Activated CD4-positive, alpha-beta T cell treated with anti-CD3 and anti-CD28 coated beads, Interleukin-2, amount 50 U/mL, for 16 hours (primary cell): Measurements from ENCODE around the gene ARHGEF19.
"Not testable (repeated sequence)": the region's sequence is repeated elsewhere in the genome, so short reads cannot be mapped to it uniquely, and the experiment has no call there.

Experiments used
- DNase-seq: peaks from one replicate; pipeline ENCODE4 v3.0.0-alpha.2; 2020

The ARHGEF19 gene

DNA sequence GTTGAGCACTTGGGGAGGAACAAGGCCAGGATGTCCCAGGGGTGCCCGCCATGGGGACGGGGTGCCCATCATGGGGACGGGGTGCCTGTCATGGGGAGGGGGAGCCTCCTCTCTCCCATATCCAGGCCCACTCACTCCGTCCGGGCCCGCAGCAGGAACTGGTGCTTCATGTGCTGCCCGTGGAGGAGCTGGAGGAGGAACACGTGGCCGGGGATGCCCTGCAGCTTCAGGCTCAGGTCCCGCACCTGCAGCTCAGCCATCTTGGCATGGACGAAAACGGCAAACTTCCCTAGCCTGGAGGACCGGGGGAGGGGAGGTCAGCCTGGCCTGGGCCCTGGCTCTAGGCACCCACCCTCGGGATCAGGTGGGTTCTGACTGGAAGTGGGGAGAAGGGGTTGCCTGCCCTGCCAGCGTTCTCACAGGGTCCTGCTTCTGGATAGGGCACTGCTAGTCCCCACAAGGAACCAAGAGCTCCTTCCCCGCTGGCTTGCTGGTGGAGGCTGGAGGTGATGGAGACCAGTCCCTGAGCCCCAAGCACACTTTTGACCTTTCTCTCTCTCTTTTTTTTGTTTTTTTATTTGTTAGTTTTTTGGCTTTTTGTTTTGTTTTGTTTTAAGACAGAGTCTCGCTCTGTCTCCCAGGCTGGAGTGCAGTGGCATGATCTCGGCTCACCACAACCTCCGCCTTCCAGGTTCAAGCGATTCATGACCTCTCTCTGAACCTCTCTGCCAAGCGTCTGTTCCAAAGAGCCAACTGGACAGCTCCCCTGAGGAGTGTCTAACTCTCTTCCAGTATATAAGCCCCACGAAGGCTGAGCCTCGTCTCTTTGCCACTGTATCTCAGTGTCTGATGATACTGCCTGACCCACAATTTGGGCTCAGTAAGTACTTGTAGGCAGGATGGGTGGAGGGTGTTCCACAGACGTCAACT lies 9.9 kb downstream of the ARHGEF19 start:
- no peak for DNase-seq

- DNase-seq, result no peak
Observed at GRCh38 chr1:16199700-16200099, 12.8 kb downstream of the ARHGEF19 start.

DNA sequence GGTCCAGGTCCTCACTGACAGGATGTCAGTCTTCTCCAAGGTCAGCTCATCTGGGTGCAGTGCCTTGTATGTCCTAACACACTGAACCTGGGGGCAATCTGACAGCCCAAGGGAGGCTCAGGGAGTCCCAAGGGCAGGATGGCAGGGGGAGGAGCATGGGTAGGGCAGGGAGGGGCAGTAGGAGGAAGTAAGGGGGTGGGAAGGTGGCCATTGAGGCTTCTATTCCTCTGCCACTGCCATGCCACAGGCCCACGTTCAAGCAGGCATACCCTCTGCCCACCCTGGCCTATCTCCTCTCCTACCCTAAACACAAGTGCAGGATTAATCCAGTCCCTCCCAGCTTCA lies 13.3 kb downstream of the ARHGEF19 start:
- DNase-seq, result no peak

- no peak for DNase-seq
Observed at GRCh38 chr1:16198444-16199156, 13.9 kb downstream of the ARHGEF19 start.

GRCh38 chr1:16196874-16197273 lies 15.6 kb downstream of the ARHGEF19 start:
- DNase-seq, result no peak

GRCh38 chr1:16196139-16196538 lies 16.3 kb downstream of the ARHGEF19 start:
- not testable (repeated sequence) for DNase-seq

GRCh38 chr1:16195518-16195905 lies 16.9 kb downstream of the ARHGEF19 start:
- DNase-seq, result no peak

- no peak for DNase-seq
Observed at GRCh38 chr1:16191916-16192546, 20.4 kb downstream of the ARHGEF19 start.

GRCh38 chr1:16191309-16191708 lies 21.1 kb downstream of the ARHGEF19 start:
- no peak for DNase-seq

- DNase-seq, result no peak
Observed at GRCh38 chr1:16189921-16190621, 22.4 kb downstream of the ARHGEF19 start.

DNA sequence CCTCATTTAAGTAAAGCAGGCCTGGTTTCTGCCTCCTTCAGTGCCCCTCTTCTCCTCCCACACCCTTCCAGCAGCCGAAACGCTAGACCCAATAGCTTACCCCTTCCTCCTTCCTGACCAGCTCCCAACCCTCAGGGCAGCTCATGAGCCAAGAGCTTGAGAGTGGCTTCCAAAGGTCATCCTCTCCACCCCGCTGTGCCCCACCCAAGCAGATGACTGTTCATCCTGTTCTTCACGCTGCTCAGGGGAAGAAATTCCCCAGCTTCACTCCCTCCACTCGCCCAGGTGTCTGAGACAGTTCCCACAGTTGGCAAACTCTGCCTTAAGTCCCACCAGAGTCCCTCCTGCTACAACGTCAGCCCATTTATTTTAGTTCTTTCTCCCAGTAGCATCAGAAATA lies 23.4 kb downstream of the ARHGEF19 start:
- no peak for DNase-seq

DNA sequence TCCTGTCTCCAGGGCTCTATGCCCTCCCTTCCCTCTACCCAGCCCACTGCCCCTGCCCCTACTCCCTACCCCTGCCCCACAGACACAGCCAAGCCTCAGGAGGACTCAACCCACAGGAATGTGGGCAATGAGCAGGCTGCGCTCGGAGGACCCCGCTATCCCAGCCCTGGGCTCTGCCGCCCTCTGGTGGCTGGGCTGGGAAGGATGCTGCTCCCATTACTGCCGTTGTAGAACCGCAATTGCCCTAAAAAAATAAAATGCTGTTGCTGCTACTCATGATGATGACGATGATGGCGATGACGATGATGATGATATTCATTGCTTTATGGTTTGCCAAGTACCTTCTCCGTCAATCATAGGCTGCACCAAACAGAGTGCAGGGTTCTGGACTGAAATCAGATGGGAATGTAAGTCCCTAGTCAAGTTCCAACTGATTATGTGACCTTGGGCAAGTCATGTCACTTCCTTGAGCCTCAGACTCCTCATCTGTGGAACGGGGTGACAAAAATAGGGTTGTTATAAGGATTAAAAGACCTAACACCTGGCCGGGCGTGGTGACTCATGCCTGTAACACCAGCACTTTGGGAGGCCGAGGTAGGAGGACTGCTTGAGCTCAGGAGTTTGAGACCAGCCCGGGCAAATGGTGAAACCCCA lies 24.6 kb downstream of the ARHGEF19 start:
- peak; percentile 78 for DNase-seq

GRCh38 chr1:16186655-16187235 lies 25.7 kb downstream of the ARHGEF19 start:
- DNase-seq, result no peak

DNA sequence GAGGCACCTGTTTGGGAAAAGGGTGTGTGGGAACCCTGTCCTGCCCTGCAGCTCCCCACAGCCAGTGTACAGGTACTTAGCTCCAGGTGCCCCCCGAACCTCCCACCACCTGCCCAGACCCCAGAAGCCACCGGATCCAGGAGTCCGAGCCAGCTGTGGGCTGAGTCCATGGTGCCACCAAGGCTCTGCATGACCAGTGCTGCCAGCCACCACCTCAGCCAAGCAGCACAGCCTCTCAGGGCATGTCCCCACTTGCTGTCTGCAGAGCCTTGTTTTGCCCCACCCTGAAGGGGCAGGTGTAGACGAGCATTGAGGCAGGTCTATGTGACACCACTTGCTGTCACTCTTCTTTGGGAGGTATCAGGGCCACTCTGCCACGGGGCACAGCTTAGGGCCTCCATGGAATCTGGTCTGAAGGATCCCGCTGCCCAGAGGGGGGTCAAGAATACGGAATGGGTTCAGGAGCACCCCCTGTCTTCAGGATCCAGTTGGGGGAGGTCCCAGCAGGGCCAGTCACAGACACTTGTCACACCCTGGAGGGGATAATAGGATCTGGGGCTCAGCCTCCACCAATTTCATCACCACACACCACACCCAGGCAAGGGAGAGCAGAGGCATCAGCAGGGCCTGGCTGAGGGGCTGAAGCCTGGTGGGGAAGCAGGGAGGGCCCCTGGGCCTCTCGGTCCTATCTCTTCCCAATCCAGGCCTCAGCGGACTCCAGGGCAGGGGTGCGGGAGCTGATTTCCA lies 27.7 kb downstream of the ARHGEF19 start:
- no peak for DNase-seq

DNA sequence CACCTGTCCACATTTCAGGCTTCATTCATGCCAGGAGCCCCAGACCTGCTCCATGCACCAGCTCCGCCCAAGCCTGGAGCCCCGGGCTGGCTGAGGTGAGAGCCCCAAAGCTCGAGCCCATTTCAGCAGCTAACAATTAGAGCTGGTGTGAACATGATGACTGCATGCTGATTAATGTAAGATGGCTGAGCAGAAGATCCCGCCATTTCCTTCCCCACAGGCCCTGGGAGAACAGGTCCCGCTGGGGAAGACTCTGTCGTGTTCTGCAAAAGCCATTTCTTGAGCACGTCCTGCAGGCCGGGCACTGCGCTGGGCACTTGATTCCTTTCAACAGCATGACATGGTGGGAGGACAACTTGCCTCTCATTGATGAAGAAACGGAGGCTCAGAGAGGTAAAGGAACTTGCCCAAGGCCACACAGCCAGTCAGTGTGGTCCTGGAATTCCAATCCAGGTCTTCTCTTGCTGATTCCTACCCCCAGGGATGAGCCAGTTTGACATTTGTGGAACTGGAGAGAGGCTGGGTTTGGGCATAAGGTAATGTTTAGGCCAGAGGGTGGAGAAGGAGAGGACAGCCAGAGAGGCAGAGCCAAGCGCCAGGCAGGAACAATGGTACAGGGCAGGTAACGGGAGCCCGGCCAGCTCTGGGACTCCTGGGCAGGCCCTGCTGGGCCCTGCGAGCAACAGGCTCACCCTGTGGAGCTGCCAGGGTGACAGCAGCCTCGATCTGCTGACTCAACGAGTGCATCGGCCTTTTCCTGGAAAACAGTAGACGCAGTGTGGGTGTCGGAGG lies 28.5 kb downstream of the ARHGEF19 start:
- DNase-seq, result no peak

DNA sequence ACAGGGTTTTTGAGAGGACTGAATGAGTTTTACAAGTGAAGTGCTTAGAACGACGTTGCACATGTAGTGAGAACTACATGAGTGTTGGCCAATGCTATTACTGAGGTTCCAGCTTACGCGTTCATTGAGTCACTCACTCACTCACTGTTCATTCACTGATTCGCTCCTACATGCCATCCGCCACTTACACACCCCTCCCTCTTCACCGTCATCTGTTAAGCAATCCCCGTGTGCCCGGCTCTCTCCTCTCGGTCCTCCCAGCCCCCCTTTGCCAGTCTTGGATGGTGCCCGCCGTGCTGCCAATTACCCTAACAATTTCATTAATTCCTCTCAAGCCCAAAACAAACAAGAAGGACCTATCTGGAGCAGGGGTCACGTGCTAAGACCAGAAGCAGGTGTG lies 29.3 kb downstream of the ARHGEF19 start:
- no peak for DNase-seq

GRCh38 chr1:16181887-16182719 lies 30.3 kb downstream of the ARHGEF19 start:
- DNase-seq, result no peak

GRCh38 chr1:16180291-16180824 lies 32.1 kb downstream of the ARHGEF19 start:
- DNase-seq, result no peak
